Stimulated activated CD8-positive, alpha-beta memory T cell treated with anti-CD3 and anti-CD28 coated beads, Interleukin-15, amount 100 ng/mL, for 48 hours (primary cell): ENCODE data around the gene TNFAIP8L1.

ENCODE experiments used
- DNase-seq, 2 donors: peaks; one replicate each; pipeline ENCODE4 v3.0.0-alpha.2; 2020; ENCODE audit warnings: low read depth in 2 of 2

Gene TNFAIP8L1

DNA sequence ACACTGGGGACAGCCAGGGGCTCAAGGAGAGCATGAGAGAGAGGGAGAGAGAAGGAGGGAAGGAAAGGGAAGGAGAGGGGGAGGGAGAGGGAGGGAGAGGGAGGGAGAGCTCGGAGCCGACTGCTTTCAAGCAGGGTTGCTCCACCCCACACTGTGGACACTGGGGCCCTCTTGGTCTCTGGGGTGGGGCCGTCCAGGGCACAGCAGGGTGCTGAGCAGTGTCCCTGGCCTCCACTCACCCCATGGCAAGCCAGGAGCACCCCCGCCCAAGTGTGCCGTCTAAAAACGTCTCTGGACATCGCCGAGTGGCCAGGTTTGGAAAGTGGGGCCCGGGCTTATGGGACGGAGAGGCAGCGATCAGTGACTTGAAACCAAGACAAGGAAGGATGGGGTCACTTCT, 63.4 kb downstream of the TNFAIP8L1 start:
- DNase-seq = no peak

DNA sequence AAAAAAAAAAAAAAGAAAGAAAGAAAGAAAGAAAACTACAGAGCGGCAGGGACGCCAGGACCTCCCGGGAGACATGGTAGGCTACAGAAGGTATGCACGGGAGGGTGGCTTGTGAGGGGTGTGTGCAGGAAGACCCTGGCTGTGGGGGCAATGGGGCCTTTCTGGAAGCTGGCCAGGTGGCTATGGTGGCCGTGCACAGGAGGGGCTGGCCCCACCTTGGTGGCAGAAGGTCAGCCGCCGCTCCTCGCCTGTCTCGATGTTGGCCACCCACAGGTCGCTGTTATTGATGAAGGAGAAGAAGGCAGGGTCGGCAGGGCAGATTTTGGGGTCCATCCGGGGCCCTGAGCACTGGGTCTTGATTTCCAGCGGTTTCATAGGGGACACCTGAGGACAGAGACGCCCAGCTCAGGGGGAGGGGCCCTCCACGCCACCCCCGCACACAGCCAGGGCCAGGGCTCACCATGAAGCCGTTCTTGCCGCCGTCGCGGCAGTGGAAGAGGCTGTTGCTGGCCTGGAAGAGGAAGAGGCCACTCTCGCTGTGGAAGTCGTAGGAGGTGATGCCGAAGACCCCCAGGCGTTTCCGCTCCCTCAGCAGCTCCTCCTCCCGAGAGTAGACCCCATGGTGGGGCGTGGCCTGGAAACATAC, 64.5 kb downstream of the TNFAIP8L1 start:
- DNase-seq = no peak

DNA sequence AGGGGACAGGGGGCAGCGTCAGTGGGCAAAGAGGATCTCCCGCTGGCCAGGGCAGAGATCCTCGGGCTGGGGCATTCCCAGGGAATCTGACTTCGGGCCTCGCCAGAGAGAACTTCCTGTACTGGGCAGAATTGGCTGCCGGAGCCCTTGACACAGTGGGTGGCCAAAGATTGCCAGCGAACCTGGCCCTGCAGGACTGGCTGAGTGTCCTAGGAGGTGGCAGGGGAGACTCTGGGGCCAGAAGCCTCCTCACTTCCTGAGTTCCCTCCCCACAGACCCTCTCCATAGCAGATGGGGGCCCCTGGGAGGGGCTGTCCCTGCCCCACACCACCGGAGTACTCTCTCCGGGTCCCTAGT, 65.0 kb downstream of the TNFAIP8L1 start:
- DNase-seq = no peak
